Measurements from ENCODE around the gene C20orf144. TPM values are rescaled to one million over a fixed set of nuclear protein-coding genes. Genes with fewer than 3 reads are reported as not detected.

C20orf144 gene
- total and polyA plus RNA-seq, 2 donors from 2014 or later = 0.16 TPM; not detected in 1

DNA sequence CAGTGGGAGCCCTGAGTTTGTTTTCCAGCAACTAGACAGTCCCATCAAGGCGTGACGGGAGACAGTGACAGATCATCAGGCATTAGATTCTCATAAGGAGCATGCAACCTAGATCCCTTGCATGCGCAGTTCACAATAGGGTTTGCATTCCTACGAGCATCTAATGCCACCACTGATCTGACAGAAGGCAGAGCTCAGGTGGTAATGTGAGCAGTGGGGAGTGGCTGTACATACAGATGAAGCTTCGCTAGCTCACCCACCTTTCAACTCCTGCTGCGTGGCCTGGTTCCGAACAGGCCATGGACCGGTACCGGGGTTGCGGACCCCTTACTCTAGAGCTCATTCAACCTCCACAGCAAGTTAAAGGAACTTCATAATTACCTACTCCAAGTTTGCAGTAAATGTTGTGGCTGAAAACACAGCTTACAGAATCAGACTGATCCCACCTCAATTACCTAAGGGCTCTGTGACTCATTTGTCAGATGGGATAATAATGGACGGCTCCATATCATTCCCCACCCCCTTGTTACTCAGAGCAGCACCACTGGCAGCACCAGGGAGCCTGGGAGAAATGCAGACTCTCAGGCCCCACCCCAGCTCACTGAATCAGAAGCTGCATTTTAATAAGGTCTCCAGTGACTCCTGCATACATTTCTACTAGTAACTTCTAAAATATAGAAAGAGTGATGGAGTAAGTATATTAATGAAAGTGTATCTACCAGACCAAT is 42.2 kb downstream of the C20orf144 start:
- peaks cover 0 to 7% (median 0%) of the 10 kb centered on the region in 3 donors for H3K36me3 ChIP-seq (ENCODE audit: control insufficient read depth in 2 of 3, insufficient read depth in 3 of 3, low read length in 3 of 3)
- H3K9me3 ChIP-seq (ENCODE audit: control insufficient read depth in 2 of 3, insufficient read depth in 1 of 3, low read length in 3 of 3) = no peaks in the 10 kb centered on the region
- no peak overlapping the region for H3K9ac ChIP-seq (ENCODE audit: low read length in 3 of 3)
- no peaks in the 10 kb centered on the region for H3K4me1 ChIP-seq (ENCODE audit: control insufficient read depth in 2 of 3, insufficient read depth in 2 of 3, low read depth in 1 of 3, low read length in 3 of 3)
- no peak for DNase-seq
- no peaks in the 10 kb centered on the region for H3K27me3 ChIP-seq (ENCODE audit: control insufficient read depth, insufficient read depth, low read length)
- H3K4me3 ChIP-seq (ENCODE audit: low read length in 3 of 3) = no peak overlapping the region
- TF ChIP-seq, protein P1, sequence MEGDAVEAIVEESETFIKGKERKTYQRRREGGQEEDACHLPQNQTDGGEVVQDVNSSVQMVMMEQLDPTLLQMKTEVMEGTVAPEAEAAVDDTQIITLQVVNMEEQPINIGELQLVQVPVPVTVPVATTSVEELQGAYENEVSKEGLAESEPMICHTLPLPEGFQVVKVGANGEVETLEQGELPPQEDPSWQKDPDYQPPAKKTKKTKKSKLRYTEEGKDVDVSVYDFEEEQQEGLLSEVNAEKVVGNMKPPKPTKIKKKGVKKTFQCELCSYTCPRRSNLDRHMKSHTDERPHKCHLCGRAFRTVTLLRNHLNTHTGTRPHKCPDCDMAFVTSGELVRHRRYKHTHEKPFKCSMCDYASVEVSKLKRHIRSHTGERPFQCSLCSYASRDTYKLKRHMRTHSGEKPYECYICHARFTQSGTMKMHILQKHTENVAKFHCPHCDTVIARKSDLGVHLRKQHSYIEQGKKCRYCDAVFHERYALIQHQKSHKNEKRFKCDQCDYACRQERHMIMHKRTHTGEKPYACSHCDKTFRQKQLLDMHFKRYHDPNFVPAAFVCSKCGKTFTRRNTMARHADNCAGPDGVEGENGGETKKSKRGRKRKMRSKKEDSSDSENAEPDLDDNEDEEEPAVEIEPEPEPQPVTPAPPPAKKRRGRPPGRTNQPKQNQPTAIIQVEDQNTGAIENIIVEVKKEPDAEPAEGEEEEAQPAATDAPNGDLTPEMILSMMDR (IDR thresholded peaks at IDR 0.05; ENCODE audit: borderline replicate concordance, extremely low read depth, insufficient read depth) = no peak
- no peak for FAIRE-seq
- intact Hi-C loops (cut with DNase I) = no loop called here
- no peak overlapping the region for H3K27ac ChIP-seq (ENCODE audit: low read depth in 2 of 2, low read length in 2 of 2)

DNA sequence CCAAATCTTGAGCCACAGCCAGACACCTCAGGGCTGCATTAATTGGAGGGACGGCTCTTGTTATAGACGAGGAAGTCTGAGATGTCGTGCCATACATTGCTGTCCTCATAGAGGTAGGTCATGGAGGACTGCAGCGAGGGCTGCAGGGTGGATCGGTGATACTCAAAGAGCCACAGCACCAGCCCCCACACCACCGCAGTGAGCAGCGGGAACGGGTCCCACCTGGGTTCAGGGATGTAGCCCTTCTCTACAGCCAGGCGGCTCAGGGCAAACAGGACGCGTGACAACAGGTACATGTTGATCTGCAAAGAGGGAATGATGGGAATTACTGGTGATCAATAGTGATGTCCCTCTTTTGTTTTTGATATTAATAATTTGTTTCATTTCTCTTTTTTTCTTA is 45.5 kb downstream of the C20orf144 start:
- Histone ChIP-seq H3K27me3 (ENCODE audit: control insufficient read depth, insufficient read depth, low read length) (no peaks in the 10 kb centered on the region), H3K4me3 (ENCODE audit: low read length in 3 of 3) (no peak overlapping the region), H3K9ac (ENCODE audit: low read length in 3 of 3) (no peak overlapping the region), H3K27ac (ENCODE audit: low read depth in 2 of 2, low read length in 2 of 2) (no peak overlapping the region), H3K4me1 (ENCODE audit: control insufficient read depth in 2 of 3, insufficient read depth in 2 of 3, low read depth in 1 of 3, low read length in 3 of 3) (no peaks in the 10 kb centered on the region), H3K36me3 (ENCODE audit: control insufficient read depth in 2 of 3, insufficient read depth in 3 of 3, low read length in 3 of 3) (peaks cover 0 to 18% (median 4%) of the 10 kb centered on the region in 3 donors), H3K9me3 (ENCODE audit: control insufficient read depth in 2 of 3, insufficient read depth in 1 of 3, low read length in 3 of 3) (no peaks in the 10 kb centered on the region)
- DNase-seq = no peak
- FAIRE-seq = no peak
- TF ChIP-seq, protein P1 (IDR thresholded peaks at IDR 0.05; ENCODE audit: borderline replicate concordance, extremely low read depth, insufficient read depth) = no peak
- intact Hi-C loops (cut with DNase I) = no loop called here

GRCh38 chr20:33709398-33709797 is 47.3 kb downstream of the C20orf144 start:
- Histone ChIP-seq H3K27me3 (ENCODE audit: control insufficient read depth, insufficient read depth, low read length) (no peaks in the 10 kb centered on the region), H3K27ac (ENCODE audit: low read depth in 2 of 2, low read length in 2 of 2) (no peak overlapping the region), H3K9me3 (ENCODE audit: control insufficient read depth in 2 of 3, insufficient read depth in 1 of 3, low read length in 3 of 3) (no peaks in the 10 kb centered on the region), H3K4me1 (ENCODE audit: control insufficient read depth in 2 of 3, insufficient read depth in 2 of 3, low read depth in 1 of 3, low read length in 3 of 3) (no peaks in the 10 kb centered on the region), H3K36me3 (ENCODE audit: control insufficient read depth in 2 of 3, insufficient read depth in 3 of 3, low read length in 3 of 3) (peaks cover 0 to 22% (median 15%) of the 10 kb centered on the region in 3 donors), H3K9ac (ENCODE audit: low read length in 3 of 3) (no peak overlapping the region), H3K4me3 (ENCODE audit: low read length in 3 of 3) (no peak overlapping the region)
- DNase-seq = no peak
- TF ChIP-seq, protein P1 (IDR thresholded peaks at IDR 0.05; ENCODE audit: borderline replicate concordance, extremely low read depth, insufficient read depth) = no peak
- no peak for FAIRE-seq
- intact Hi-C loops (cut with DNase I) = no loop called here

All from kidney (tissue), 14 donors.